Stimulated activated CD8-positive, alpha-beta memory T cell treated with anti-CD3 and anti-CD28 coated beads, Interleukin-15, amount 100 ng/mL, for 24 hours (primary cell): ENCODE data around the gene MME.

Experiments used
- DNase-seq: peaks from one replicate; pipeline ENCODE4 v3.0.0-alpha.2; 2020; ENCODE audit warnings: low read depth

The MME gene

DNA sequence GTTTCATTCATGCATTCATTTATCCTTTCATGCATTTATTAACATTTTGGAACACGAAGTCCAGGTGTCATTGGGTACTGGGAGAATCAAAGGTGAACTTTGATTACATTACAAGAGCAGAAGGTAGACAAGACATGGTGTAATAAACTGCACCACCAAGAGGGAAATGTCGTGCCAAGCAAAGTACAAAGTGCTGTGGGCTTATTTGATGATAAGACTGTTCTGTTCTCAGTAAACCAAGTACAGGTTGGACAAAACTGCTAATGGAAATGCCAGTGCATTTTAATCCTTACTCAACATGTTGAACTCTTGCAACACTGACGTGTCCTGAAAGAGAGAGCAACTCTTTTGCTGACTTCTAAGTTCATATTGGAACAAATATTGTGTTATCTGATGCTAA is 69.4 kb downstream of the MME start:
- DNase-seq, result no peak

- DNase-seq, result no peak
Measured at GRCh38 chr3:155153242-155154186, 73.4 kb downstream of the MME start.

GRCh38 chr3:155154255-155154654 is 74.1 kb downstream of the MME start:
- DNase-seq, result no peak

DNA sequence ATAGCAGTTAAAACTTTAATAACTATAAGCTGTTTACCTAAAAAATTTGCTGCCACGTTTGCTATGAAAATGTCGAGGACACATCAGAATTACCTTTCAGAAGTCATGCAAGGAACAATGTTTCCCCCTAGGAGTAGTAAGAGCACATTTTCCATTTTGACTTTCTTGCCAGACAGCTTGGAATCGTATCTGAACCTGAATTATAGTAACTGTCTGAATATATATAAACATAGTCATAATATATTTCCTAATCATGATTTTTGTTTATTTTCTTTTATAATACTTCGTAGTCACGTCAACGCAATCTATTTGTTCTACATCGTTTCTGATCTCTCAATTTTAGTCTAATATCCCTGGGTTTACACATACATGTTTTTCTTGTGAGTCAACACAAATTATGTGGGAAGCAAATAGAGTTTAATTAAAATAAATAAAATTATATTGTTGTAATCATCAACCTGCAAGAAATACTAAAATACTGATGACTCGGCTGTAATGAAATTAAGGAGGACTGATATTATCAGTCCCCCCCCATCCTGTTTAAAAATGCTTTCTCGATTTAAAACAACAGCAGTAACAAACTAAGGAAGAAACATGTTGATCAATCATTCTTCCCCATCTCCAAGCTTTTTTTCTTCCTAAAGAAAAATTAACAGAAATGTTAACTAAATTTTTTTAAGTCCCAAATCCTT is 78.4 kb downstream of the MME start:
- no peak for DNase-seq

GRCh38 chr3:155159301-155159700 is 79.2 kb downstream of the MME start:
- no peak for DNase-seq

GRCh38 chr3:155161640-155162292 is 81.6 kb downstream of the MME start:
- no peak for DNase-seq

DNA sequence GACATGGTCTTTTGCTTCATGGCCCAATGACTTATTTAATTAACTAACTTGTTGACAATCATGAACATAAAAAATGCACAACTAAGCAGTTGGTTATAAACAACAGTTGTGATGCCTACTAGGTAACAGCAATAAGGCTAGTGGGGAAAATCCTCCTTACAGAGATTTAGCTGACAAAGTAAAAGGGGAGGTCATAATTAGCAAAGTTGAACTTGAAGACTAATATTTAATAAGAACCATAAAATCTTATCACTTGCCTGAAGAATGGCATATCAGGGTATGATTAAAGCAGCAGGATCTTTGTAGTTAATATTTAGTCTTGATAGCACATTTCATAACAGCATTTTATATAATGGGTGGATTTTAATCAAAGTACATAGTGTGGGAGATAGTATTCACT is 84.2 kb downstream of the MME start:
- DNase-seq, result no peak

GRCh38 chr3:155166441-155166840 is 86.3 kb downstream of the MME start:
- no peak for DNase-seq

- DNase-seq, result no peak
Measured at GRCh38 chr3:155169197-155169596, 89.1 kb downstream of the MME start.

GRCh38 chr3:155173771-155174170 is 93.7 kb downstream of the MME start:
- DNase-seq, result no peak

DNA sequence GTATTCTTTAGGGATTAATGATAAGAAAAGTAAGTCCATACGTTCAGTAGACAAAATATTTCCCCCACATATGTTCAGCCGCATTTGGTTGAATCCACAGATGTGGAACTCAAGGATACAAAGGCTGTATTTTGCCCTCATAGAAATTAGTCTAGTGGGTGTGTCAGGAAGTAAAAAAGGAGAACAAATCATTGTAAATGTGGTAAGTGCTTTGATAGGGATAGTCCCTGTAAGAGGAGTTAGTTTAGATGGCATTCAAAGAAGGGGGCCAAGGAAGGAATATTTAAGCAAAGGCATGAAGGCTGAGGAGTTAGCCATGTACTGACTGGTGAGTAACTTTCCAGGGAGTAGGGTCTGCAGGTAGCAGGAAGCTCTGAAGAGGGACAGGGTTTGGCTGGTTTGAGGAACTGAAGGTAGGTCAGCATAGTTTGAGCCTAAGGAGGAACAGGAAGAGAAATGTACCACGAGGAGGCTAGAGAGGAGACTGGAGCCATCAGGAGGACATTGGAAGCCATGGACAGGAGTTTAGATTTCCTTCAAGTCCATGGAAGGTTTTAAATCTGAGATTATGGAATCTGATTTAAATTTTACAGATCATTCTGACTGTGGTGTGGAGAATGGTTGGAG is 98.8 kb downstream of the MME start:
- DNase-seq, result no peak

DNA sequence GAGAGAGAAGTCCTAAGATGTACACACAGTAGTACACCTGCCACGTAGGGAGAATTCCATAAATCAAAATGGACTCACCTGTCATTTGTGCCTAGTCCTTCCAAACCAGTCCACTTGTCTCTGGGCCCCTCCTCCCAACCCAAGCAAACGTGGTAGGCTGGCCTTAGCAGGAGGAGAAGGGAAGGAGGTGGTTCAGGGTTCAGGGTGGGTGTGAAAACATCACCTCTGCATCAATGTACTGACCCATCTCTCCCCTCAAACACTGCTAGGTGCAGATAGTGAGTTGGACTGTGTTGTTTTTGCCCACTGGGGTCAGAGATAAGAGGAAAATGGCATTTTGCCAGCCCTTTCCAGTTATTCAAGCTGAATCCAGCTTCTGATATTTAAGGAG is 99.3 kb downstream of the MME start:
- no peak for DNase-seq

DNA sequence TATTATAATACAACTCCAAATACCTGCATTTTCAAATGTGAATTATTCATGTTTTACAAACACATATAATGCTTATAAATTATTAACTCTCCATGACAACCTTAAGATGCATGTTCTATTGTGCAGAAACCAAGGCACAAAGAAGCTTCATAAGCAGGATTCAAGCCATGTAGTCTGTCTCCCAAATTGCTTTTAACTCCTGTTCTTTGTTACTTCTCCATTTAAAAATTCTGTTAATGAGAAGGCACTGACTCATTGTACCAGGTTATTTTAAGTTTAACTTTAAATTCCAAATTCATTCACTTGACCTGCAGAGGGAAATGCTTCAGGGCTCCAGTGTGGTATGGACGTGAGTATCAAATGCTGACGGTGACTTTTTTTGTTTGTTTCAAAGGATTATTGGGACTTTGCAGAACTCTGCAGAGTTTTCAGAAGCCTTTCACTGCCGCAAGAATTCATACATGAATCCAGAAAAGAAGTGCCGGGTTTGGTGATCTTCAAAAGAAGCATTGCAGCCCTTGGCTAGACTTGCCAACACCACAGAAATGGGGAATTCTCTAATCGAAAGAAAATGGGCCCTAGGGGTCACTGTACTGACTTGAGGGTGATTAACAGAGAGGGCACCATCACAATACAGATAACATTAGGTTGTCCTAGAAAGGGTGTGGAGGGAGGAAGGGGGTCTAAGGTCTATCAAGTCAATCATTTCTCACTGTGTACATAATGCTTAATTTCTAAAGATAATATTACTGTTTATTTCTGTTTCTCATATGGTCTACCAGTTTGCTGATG is 100.0 kb downstream of the MME start:
- no peak for DNase-seq

- no peak for DNase-seq
Measured at GRCh38 chr3:155182467-155182866, 102.3 kb downstream of the MME start.

- no peak for DNase-seq
Measured at GRCh38 chr3:155184011-155184410, 103.9 kb downstream of the MME start.

GRCh38 chr3:155185631-155186071 is 105.5 kb downstream of the MME start:
- DNase-seq, result no peak

GRCh38 chr3:155188031-155188430 is 107.9 kb downstream of the MME start:
- no peak for DNase-seq

- DNase-seq, result no peak
Measured at GRCh38 chr3:155189478-155189877, 109.4 kb downstream of the MME start.

GRCh38 chr3:155190691-155191090 is 110.6 kb downstream of the MME start:
- no peak for DNase-seq

DNA sequence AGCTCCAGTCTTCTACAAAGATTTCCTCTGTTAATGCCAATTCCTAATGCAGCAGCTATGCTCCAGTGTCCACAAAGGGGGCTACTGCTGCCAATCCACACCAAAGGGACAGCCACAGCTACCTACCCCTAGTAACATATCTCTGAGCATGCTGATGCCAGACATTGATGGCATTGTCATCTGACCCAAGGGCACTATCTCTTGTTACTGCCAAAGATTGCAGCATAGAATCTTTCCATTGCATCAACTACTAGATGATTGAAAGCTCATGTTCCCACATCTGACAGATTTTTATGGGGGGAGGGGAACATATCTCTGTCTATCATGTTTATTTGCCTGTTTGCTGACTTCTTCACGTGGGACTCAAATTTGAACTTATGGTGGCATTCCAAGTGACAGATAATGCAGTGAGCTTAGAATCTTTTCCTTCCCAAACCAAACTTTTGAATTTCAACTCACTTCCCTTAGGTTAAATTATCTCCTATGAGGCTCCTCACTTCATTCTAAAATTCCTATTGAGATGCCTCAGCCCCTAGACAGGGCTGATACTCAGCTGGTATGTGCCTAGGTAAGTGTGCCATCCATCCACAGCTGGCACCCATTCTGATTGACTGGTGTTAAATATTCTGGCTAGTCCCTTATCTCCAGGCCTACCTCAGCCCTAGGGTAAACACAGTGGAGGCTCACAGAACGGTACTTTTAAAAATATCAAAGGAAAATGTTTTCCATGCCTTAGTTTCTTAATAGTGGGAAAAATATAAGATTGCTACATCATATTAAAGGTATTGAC is 113.0 kb downstream of the MME start:
- no peak for DNase-seq

GRCh38 chr3:155193868-155194267 is 113.7 kb downstream of the MME start:
- DNase-seq, result no peak
